Stimulated activated CD4-positive, alpha-beta T cell treated with anti-CD3 and anti-CD28 coated beads, Interleukin-12 subunit alpha, Interleukin-12 subunit beta, amount 100 ng/mL, for 48 hours (primary cell): Measurements from ENCODE around the gene PRKACB.
"Not testable (repeated sequence)": the region's sequence is repeated elsewhere in the genome, so short reads cannot be mapped to it uniquely, and the experiment has no call there.

Source experiments
- DNase-seq, 3 donors: peaks; one replicate each; pipeline ENCODE4 v3.0.0-alpha.2; 2020; ENCODE audit warnings: low read depth in 2 of 3, low spot score in 1 of 3

PRKACB gene

GRCh38 chr1:84265867-84266266, 121.8 kb downstream of the PRKACB start:
- DNase-seq, result no peak

DNA sequence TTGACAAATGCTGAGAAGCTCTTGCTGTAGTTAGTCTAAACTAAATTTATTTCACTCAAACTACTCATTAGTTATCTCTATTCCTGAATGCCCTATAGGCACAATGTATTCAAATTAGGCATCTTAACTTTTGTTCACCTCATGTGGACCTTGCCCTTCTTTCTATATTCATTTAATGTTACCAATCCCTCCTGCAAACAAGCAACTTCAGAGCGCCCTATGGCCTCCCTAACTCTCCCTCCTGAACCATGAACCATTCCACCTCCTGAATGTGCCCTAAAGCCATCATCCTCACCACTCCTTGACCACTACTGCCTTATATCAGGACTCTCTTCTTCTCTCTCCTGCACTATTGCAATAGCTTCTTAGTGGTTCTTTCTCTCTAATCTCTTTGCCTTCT, 122.7 kb downstream of the PRKACB start:
- no peak for DNase-seq

DNA sequence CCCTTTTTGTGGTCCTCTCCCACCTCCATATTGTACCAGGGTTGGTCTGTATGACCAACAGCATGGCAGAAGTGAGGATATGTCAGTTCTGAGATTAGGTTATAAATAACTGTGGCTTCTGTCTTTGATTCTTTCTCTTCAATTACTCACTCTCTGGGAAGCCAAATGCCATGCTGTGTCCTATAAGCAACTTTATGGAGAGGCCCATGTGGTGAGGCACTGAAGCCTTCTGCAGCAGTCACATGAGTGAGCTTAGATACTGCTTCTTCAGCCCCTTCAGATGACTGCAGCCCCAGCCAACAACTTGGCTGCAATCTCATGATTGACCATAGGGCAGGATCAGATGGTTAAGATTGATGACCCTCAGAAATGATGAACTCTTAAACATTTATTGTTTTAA, 123.4 kb downstream of the PRKACB start:
- DNase-seq, result no peak

- DNase-seq, result no peak
Measured at GRCh38 chr1:84268346-84268745, 124.3 kb downstream of the PRKACB start.

- no peak for DNase-seq
Measured at GRCh38 chr1:84269306-84269705, 125.2 kb downstream of the PRKACB start.

DNA sequence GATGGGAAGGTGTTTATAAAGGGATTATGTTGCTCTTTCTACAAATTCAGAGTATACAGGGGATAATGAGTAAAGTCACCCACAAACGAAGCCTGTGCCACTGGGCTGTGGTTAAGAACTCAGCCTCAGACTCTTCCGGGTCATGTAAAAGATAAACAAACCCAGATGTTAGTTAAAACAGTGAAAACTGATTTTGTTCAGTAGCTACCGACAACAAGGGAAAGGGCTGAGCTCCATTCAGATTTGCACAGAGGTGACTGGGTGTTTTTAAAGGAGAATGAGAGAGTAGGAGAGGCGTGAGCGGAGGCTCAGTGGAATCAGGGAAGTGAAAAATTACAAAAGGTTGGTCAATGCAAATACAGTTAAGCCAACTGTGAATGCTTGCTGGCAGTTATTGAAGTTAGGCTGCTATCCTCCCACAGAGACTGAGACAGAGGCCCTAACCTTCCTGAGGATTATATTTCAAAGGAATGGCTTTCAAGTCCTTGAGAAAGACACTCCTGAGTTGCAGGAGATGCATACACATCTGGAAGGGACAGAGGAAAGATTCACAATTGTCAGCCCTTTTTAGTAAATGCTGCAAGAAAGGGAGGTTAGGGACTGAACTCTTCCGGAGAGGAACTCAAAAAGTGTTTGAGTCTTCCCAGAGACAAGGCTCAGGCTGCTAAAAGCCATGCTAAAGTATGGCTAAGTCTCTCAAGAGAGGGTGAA, 127.5 kb downstream of the PRKACB start:
- DNase-seq, result no peak

DNA sequence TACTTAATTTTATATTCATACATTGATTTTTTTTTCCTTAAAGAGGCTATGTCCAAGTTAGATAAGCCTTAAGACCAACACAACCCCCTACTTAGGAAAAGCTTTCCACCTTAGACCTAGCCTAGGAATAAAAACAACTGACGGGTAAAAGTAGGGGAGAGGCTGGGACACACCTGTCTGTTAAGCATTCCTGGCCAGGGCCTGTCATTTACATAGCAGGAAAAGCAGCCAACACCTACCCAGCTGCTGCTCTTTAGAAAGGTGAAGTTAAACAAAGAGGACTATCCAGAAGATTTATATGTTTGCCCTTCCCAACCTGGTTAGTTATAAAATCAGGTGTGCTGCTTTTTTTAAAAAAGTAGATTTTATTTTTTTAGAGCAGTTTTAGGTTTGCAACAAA, 128.3 kb downstream of the PRKACB start:
- no peak for DNase-seq

GRCh38 chr1:84277343-84278059, 133.4 kb downstream of the PRKACB start:
- DNase-seq, result no peak

GRCh38 chr1:84278905-84279304, 134.8 kb downstream of the PRKACB start:
- DNase-seq, result no peak

- DNase-seq, result no peak
Measured at GRCh38 chr1:84280912-84281311, 136.8 kb downstream of the PRKACB start.

DNA sequence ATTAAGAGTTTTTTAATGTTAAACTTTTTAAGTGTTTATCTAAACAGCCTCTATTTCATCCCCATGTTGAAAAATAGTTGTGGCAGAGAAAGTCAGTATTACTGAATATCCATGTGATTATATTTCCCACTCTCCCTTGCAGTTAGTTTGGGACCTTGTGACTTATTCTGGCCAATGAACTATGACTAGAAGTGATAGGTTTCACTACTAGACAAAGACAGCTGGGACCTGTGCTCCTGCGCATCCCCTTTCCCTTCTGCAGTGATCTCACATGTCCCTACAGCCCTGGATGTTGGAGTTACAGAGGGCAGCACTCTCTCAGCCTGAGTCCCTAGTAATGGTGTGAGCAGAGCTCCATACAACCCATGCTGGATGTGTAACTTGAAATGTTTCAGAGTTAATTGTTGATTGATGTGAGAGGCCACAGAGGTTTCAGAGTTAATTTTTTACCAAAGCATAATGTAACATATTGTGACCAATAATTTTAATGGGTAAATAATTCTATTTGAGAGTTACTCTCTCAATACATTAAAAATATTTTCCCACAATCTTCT, 138.8 kb downstream of the PRKACB start:
- no peak for DNase-seq

DNA sequence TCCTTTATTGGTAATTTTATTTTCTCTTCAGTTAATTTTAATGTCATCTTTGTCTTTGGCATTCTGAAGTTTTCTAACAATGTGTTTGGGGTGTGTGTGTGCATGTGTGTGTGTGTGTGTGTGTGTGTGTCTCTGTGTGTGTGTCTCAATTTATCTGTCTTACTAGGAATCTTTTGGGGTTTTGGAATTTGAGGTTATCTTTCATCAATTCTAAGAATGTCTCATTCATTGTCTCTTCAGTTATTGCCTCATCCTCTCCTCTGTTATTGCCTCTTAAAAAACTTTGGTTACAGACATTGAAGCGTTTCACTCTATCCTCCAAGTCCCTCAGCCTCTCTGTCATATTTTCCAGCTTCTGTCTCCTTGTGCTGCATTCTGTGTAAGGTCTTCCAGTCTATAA, 139.3 kb downstream of the PRKACB start:
- no peak for DNase-seq

DNA sequence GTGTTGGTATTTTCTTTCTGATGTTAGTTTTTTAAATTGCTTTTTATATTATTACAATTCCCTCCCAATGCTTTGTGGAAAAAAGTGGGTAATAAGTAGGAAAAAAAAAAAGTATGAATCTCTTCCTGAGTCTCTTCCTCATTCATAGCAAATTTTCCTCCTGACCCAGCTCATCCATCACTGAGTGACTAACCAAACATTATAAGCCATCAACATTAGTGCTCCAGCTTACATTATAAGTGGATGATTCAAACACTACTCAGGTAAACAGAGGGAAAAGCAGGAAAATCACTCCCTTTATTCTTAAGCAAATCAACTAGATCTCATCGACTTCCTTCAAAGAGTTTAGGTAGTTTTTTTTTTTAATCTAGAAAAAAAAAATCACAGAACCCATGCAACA, 142.0 kb downstream of the PRKACB start:
- DNase-seq, result no peak

DNA sequence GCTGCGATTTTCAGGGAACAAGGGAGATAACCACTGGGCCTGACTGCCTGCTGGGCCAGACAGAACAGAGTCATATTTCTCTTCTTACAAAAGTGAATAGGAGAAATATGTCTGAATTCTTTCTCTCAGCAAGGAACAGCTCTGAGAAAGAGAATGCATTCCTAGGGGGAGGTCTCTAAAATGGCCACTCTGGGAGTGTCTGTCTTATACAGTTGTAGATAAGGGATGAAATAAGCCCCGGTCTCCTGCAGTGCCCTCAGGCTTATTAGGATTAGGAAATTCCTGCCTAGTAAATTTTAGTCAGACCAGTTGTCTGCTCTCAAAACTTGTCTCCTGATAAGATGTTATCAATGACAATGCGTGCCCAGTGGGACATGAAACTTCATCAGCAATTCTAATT, 143.3 kb downstream of the PRKACB start:
- DNase-seq, result not testable (repeated sequence)
